Measurements from ENCODE around the gene SPINK9. TPM values are rescaled to one million over a fixed set of nuclear protein-coding genes. Genes with fewer than 3 reads are reported as not detected.
A peak's percentile ranks its signal among the peaks of the same experiment; 100 is the strongest.

Gene SPINK9
- total RNA-seq, 4 donors from 2014 or later: not detected

- no peak for ATAC-seq
- intact Hi-C loops (cut with DNase I; ENCODE audit: low total_unique reads): loop anchor here (2.0 to 10.0 kb wide), 2 partner anchors 22 to 960 kb away; partner anchors contain the start of gene GRPEL2
- peaks cover 22 to 34% of the 10 kb centered on the region in 2 donors for H3K4me1 ChIP-seq
Measured at GRCh38 chr5:148385094-148385493, 49.7 kb downstream of the SPINK9 start.

GRCh38 chr5:148386041-148386440 is 50.7 kb downstream of the SPINK9 start:
- H3K36me3 ChIP-seq: no peaks in the 10 kb centered on the region
- no peak overlapping the region for H3K4me3 ChIP-seq
- intact Hi-C loops (cut with DNase I; ENCODE audit: low total_unique reads) (loop anchor here (10.0 kb wide), 1 partner anchor 959 kb away; the partner anchor contains the start of gene GRPEL2), in situ Hi-C loops (cut with MboI; ENCODE audit: low sequenced_read_pairs in 4 of 4) (no loop called here)
- no peaks in the 10 kb centered on the region for H3K9me3 ChIP-seq
- DNase-seq (no peak), ATAC-seq (no peak)
- H3K27ac ChIP-seq: no peak overlapping the region
- TF ChIP-seq CTCF (IDR thresholded peaks at IDR 0.05 in 4 of 5, conservative IDR thresholded peaks at IDR 0.05 in 1 of 5): no peak
- no peak for TF ChIP-seq POLR2A (IDR thresholded peaks at IDR 0.05)
- no peaks in the 10 kb centered on the region for H3K27me3 ChIP-seq
- peaks cover 22 to 34% of the 10 kb centered on the region in 2 donors for H3K4me1 ChIP-seq

More at GRCh38 chr5:148385094-148385493, 49.7 kb downstream of the SPINK9 start:
- Histone ChIP-seq H3K36me3 (no peaks in the 10 kb centered on the region), H3K27ac (peak overlapping the region in 2 of 4 donors; percentile 85 to 90), H3K4me3 (peak overlapping the region; percentile 0 to 89 (median 77)), H3K9me3 (no peaks in the 10 kb centered on the region), H3K27me3 (no peaks in the 10 kb centered on the region)
- no peak for TF ChIP-seq POLR2A (IDR thresholded peaks at IDR 0.05)
- TF ChIP-seq CTCF (IDR thresholded peaks at IDR 0.05 in 4 of 5, conservative IDR thresholded peaks at IDR 0.05 in 1 of 5): no peak
- in situ Hi-C loops (cut with MboI; ENCODE audit: low sequenced_read_pairs in 4 of 4): no loop called here
- no peak for DNase-seq

- no peak overlapping the region for H3K4me3 ChIP-seq
- ATAC-seq (no peak), DNase-seq (no peak)
- no peak for TF ChIP-seq CTCF (IDR thresholded peaks at IDR 0.05 in 4 of 5, conservative IDR thresholded peaks at IDR 0.05 in 1 of 5)
- no peak for TF ChIP-seq POLR2A (IDR thresholded peaks at IDR 0.05)
- H3K36me3 ChIP-seq: no peaks in the 10 kb centered on the region
- H3K27me3 ChIP-seq: no peaks in the 10 kb centered on the region
- H3K27ac ChIP-seq: no peak overlapping the region
- intact Hi-C loops (cut with DNase I; ENCODE audit: low total_unique reads) (loop anchor here (10.0 kb wide), 1 partner anchor 957 kb away; the partner anchor contains the start of gene GRPEL2), in situ Hi-C loops (cut with MboI; ENCODE audit: low sequenced_read_pairs in 4 of 4) (no loop called here)
- H3K9me3 ChIP-seq: no peaks in the 10 kb centered on the region
- peaks cover 22 to 33% of the 10 kb centered on the region in 2 donors for H3K4me1 ChIP-seq
Measured at GRCh38 chr5:148387325-148387724, 52.0 kb downstream of the SPINK9 start.

- Histone ChIP-seq H3K27me3 (no peaks in the 10 kb centered on the region), H3K4me1 (peaks cover 26 to 32% of the 10 kb centered on the region in 2 donors), H3K36me3 (no peaks in the 10 kb centered on the region), H3K9me3 (no peaks in the 10 kb centered on the region), H3K4me3 (no peak overlapping the region), H3K27ac (no peak overlapping the region)
- no peak for TF ChIP-seq CTCF (IDR thresholded peaks at IDR 0.05 in 4 of 5, conservative IDR thresholded peaks at IDR 0.05 in 1 of 5)
- no peak for TF ChIP-seq POLR2A (IDR thresholded peaks at IDR 0.05)
- intact Hi-C loops (cut with DNase I; ENCODE audit: low total_unique reads) (loop anchor here (10.0 kb wide), 1 partner anchor 956 kb away; the partner anchor contains the start of gene GRPEL2), in situ Hi-C loops (cut with MboI; ENCODE audit: low sequenced_read_pairs in 4 of 4) (no loop called here)
- no peak for ATAC-seq
- no peak for DNase-seq
Measured at GRCh38 chr5:148388696-148389095, 53.3 kb downstream of the SPINK9 start.

Other genes with a start within 250 kb of the SPINK9 start
- not detected for gene SPINK14, start 167.0 kb upstream of the SPINK9 start, total RNA-seq
- not detected for gene SPINK6, start 132.5 kb upstream of the SPINK9 start, total RNA-seq
- not detected for gene MARCOL, start 97.0 kb upstream of the SPINK9 start, total RNA-seq
- gene SPINK13, start 66.8 kb upstream of the SPINK9 start, total RNA-seq: not detected
- gene SPINK7, start 23.1 kb upstream of the SPINK9 start, total RNA-seq: not detected
- gene FBXO38, start 48.4 kb downstream of the SPINK9 start, total RNA-seq: 10 to 100 TPM; 31.1 to 49.6 (median 34.1) TPM

Data from gastrocnemius medialis (tissue), 4 donors.